ENCODE data around the gene ZNF248. TPM values are rescaled to one million over a fixed set of nuclear protein-coding genes. Genes with fewer than 3 reads are reported as not detected.

ZNF248 gene
- total RNA-seq, 1 donor from 2014 or later: 3.9 TPM

DNA sequence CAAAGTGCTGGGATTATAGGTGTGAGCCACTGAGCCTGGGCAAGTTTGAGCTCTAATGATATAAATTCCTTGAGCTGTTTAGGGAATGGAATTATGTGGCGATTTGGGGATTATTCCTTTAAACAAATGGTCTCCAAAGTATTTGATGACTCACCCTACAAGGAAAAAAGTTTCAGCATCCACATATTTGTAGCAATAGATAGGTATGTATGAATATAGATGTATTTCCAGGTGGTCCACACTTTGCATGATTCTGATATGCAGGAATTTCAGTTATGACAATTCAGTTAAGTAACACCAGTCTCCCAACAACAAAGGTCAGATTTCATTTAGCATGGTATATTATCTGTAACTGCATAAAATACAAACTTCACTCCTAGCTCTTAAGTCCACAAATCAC lies 92.2 kb downstream of the ZNF248 start:
- Mint-ChIP-seq H3K36me3 (ENCODE audit: unreplicated experiment) (peaks cover 1% of the 10 kb centered on the region), H3K9me3 (ENCODE audit: unreplicated experiment) (peaks cover 30% of the 10 kb centered on the region), H3K4me3 (ENCODE audit: unreplicated experiment) (no peak overlapping the region), H3K27ac (ENCODE audit: unreplicated experiment) (no peak overlapping the region), H3K4me1 (ENCODE audit: unreplicated experiment) (no peaks in the 10 kb centered on the region), H3K27me3 (ENCODE audit: unreplicated experiment) (no peaks in the 10 kb centered on the region)
- no peak for DNase-seq (ENCODE audit: extremely low spot score, unreplicated experiment)
- TF ChIP-seq, protein P1, sequence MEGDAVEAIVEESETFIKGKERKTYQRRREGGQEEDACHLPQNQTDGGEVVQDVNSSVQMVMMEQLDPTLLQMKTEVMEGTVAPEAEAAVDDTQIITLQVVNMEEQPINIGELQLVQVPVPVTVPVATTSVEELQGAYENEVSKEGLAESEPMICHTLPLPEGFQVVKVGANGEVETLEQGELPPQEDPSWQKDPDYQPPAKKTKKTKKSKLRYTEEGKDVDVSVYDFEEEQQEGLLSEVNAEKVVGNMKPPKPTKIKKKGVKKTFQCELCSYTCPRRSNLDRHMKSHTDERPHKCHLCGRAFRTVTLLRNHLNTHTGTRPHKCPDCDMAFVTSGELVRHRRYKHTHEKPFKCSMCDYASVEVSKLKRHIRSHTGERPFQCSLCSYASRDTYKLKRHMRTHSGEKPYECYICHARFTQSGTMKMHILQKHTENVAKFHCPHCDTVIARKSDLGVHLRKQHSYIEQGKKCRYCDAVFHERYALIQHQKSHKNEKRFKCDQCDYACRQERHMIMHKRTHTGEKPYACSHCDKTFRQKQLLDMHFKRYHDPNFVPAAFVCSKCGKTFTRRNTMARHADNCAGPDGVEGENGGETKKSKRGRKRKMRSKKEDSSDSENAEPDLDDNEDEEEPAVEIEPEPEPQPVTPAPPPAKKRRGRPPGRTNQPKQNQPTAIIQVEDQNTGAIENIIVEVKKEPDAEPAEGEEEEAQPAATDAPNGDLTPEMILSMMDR (IDR thresholded peaks at IDR 0.05): no peak

DNA sequence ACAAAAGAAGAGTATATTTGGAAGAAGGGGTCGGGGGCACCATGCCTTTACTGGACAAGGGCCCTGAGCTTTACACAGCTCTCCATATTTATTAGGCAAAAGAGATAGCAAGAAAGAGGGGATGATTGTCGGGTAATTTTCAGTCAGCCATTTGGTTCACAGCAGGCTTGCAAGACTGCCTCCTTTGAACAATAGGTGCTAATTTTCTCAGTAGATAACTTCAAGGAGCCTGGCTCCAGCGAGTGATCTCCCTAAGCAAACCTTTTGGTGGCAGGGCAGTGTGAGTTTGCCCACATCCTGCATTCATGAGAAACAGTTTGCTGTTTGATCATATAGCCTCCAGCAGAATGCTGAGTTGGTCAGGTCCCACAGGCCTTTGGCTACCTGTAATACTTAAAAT lies 94.3 kb downstream of the ZNF248 start:
- Mint-ChIP-seq H3K4me1 (ENCODE audit: unreplicated experiment) (no peaks in the 10 kb centered on the region), H3K36me3 (ENCODE audit: unreplicated experiment) (peaks cover 1% of the 10 kb centered on the region), H3K9me3 (ENCODE audit: unreplicated experiment) (peaks cover 44% of the 10 kb centered on the region), H3K27ac (ENCODE audit: unreplicated experiment) (no peak overlapping the region), H3K27me3 (ENCODE audit: unreplicated experiment) (no peaks in the 10 kb centered on the region), H3K4me3 (ENCODE audit: unreplicated experiment) (no peak overlapping the region)
- TF ChIP-seq, protein P1 (IDR thresholded peaks at IDR 0.05): no peak
- DNase-seq (ENCODE audit: extremely low spot score, unreplicated experiment): no peak

DNA sequence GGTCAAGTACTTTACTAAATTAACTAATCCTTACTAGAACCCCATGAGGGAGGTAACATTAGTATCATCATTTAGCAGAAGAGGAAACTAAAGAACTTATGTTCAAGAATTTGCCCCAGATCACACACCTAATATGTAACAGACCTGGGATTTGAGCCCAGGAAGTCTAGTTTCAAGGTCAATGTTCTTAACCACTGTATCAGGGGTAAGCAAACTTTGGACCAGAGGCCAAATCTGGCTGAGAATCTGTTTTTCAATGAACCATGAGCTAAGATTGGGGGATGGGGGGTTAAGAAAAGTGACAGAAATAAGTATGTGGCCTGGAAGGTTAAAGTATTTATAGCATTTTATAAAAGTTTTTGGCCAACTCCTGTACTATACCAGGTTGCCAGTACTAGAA lies 95.1 kb downstream of the ZNF248 start:
- TF ChIP-seq, protein P1 (IDR thresholded peaks at IDR 0.05): no peak
- H3K4me1 Mint-ChIP-seq (ENCODE audit: unreplicated experiment): no peaks in the 10 kb centered on the region
- H3K9me3 Mint-ChIP-seq (ENCODE audit: unreplicated experiment): peaks cover 43% of the 10 kb centered on the region
- H3K27ac Mint-ChIP-seq (ENCODE audit: unreplicated experiment): no peak overlapping the region
- H3K4me3 Mint-ChIP-seq (ENCODE audit: unreplicated experiment): no peak overlapping the region
- peaks cover 2% of the 10 kb centered on the region for H3K36me3 Mint-ChIP-seq (ENCODE audit: unreplicated experiment)
- no peak for DNase-seq (ENCODE audit: extremely low spot score, unreplicated experiment)
- H3K27me3 Mint-ChIP-seq (ENCODE audit: unreplicated experiment): no peaks in the 10 kb centered on the region

DNA sequence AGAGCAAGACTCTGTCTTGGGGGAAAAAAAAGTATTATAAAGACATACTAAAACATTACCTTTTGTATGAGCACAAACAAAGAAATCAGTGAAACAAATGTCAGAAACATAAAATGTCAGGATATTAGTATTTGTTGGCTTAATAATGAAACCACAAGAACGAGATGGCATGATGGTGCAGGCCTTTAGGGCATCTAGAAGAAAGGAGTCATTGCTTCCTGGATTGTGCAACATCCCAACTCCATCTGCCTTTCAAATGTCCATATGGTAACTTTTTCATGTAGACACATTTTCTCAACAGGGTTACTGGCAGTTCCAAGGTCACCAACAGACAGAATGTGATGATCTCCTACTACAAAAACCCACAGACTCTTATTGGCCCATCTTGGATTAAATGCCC lies 96.6 kb downstream of the ZNF248 start:
- Mint-ChIP-seq H3K4me1 (ENCODE audit: unreplicated experiment) (no peaks in the 10 kb centered on the region), H3K27me3 (ENCODE audit: unreplicated experiment) (no peaks in the 10 kb centered on the region), H3K9me3 (ENCODE audit: unreplicated experiment) (peaks cover 40% of the 10 kb centered on the region), H3K36me3 (ENCODE audit: unreplicated experiment) (peaks cover 3% of the 10 kb centered on the region), H3K27ac (ENCODE audit: unreplicated experiment) (no peak overlapping the region), H3K4me3 (ENCODE audit: unreplicated experiment) (no peak overlapping the region)
- TF ChIP-seq, protein P1 (IDR thresholded peaks at IDR 0.05): no peak
- no peak for DNase-seq (ENCODE audit: extremely low spot score, unreplicated experiment)

DNA sequence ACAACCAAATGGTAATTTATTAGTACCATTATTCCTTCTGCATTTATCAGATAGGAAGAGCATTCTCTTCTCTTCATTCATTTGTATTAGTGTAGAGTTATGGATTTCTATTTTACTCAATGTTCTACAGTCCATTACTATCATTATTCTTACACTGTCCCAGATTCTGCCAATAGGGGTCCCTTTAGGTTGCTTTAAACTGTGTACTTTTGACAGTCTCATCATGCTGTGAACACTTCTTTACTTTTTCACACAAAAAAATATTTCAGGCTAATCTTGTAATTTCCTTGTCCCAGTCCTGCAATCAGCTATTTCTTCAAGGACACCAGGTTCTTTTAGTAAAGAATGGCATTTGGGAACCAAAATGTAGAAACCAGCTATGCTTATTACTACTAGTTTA lies 99.3 kb downstream of the ZNF248 start:
- peaks cover 44% of the 10 kb centered on the region for H3K9me3 Mint-ChIP-seq (ENCODE audit: unreplicated experiment)

More for the DNA sequence above, 99.3 kb downstream of the ZNF248 start:
- Mint-ChIP-seq H3K4me1 (ENCODE audit: unreplicated experiment) (no peaks in the 10 kb centered on the region), H3K36me3 (ENCODE audit: unreplicated experiment) (peaks cover 2% of the 10 kb centered on the region), H3K4me3 (ENCODE audit: unreplicated experiment) (no peak overlapping the region), H3K27ac (ENCODE audit: unreplicated experiment) (no peak overlapping the region), H3K27me3 (ENCODE audit: unreplicated experiment) (no peaks in the 10 kb centered on the region)
- TF ChIP-seq, protein P1 (IDR thresholded peaks at IDR 0.05): no peak
- DNase-seq (ENCODE audit: extremely low spot score, unreplicated experiment): no peak

Data from osteocyte (in vitro differentiated cells).